HepG2 (cell line): ENCODE measurements around the gene NSL1. TPM values are rescaled to one million over a fixed set of nuclear protein-coding genes. Genes with fewer than 3 reads are reported as not detected.

Experiments
- HMG20A ChIP-seq: IDR thresholded peaks from 2 replicates; pipeline ENCODE4 v1.6.1; 2016; ENCODE audit warnings: borderline replicate concordance
- ONECUT2 ChIP-seq: sonication (generic); formaldehyde crosslinking; IDR thresholded peaks from 2 replicates; pipeline ENCODE4 v1.4.0; 2020; ENCODE audit warnings: missing genetic modification reagents
- POLR2AphosphoS2 ChIP-seq: IDR thresholded peaks from 2 replicates; pipeline ENCODE4 v1.6.1; 2011; ENCODE audit warnings: low read depth, low read length, improper control_type of control experiment
- ZFP36 ChIP-seq: fragments of 150-350 bp; IDR thresholded peaks from 2 replicates; pipeline ENCODE4 v1.6.1; 2018; ENCODE audit warnings: borderline replicate concordance, low read length, low read depth; ENCODE audit not compliant: partially characterized antibody
- ZFY ChIP-seq: sonication (generic); formaldehyde crosslinking; IDR thresholded peaks from 2 replicates; pipeline ENCODE4 v1.4.0; 2020; ENCODE audit warnings: missing genetic modification reagents
- ZFYVE20 ChIP-seq: sonication (generic); formaldehyde crosslinking; IDR thresholded peaks from 2 replicates; pipeline ENCODE4 v1.8.0; 2023; ENCODE audit warnings: low read depth, mild to moderate bottlenecking, moderate library complexity, missing genetic modification reagents, borderline replicate concordance
- ZNF703 ChIP-seq: sonication (generic); formaldehyde crosslinking; IDR thresholded peaks from 2 replicates; pipeline ENCODE4 v1.5.1; 2020; ENCODE audit warnings: missing genetic modification reagents, mild to moderate bottlenecking, moderate library complexity, borderline replicate concordance
- ZNF772 ChIP-seq: sonication (generic); formaldehyde crosslinking; IDR thresholded peaks from 2 replicates; pipeline ENCODE4 v1.5.0; 2020; ENCODE audit warnings: mild to moderate bottlenecking, missing genetic modification reagents
- polyA plus RNA-seq, 8 experiments: library from polyadenylated mRNA; depleted of rRNA in 3 of 8; stranded (reverse) in 7 of 8; unstranded in 1 of 8; fragments of >200 nt; fragmentation: Illumina TruSeq in 4 of 8; extraction: Trizol in 4 of 8; gene quantifications; 2 replicates each; pipeline versions ENCODE4 v1.2.1 to v1.2.3, GENCODE V29; 2011 to 2016; ENCODE audit warnings: low read depth in 4 of 8, missing spikeins in 1 of 8, mixed read lengths in 1 of 8; ENCODE audit not compliant: insufficient read depth in 1 of 8
- total RNA-seq, 5 experiments: library from RNA; depleted of rRNA; stranded (reverse); fragments of >200 nt; fragmentation: Illumina TruSeq; extraction: Trizol; gene quantifications; 2 replicates each; pipeline ENCODE4 v1.2.3, GENCODE V29; 2016; ENCODE audit warnings: low read depth in 1 of 5
- TF ChIP-seq, protein P1 (sequence below): sonication (generic); formaldehyde crosslinking; IDR thresholded peaks from 2 replicates; pipeline ENCODE4 v1.4.0; 2020; ENCODE audit warnings: missing genetic modification reagents, borderline replicate concordance
- TF ChIP-seq, protein P2 (sequence below): sonication (generic); formaldehyde crosslinking; IDR thresholded peaks from 2 replicates; pipeline ENCODE4 v1.8.0; 2022; ENCODE audit warnings: missing genetic modification reagents, mild to moderate bottlenecking, borderline replicate concordance
- TF ChIP-seq, protein P3 (sequence below): sonication (generic); IDR thresholded peaks from 2 replicates; pipeline ENCODE4 v1.6.1; 2016; ENCODE audit warnings: low read depth, borderline replicate concordance

NSL1 gene
- total and polyA plus RNA-seq, 2 of the 13 experiments (the other 11 are each of a cell fraction or from before 2014, with no cell fraction given), result 34.5 to 77.4 TPM

DNA sequence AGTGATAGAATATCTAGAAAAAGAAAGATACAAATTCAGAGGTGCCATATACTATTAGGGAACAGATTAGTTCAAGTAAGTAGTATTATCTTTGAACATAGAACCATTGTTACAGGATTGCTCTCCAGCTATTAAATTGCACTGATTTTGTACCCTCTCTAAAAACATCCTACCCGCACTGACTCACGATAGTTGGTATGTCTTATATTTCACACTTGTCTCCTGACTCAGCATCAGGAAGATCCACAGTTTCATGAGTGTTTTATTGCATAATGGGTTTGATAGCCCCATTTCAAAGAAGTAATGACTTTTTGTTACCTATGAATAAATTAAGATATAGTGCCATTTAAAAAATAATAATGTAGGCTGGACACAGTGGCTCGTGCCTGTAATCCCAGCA is 6.1 kb upstream of the NSL1 start (continued):
- TF ChIP-seq, protein P1, sequence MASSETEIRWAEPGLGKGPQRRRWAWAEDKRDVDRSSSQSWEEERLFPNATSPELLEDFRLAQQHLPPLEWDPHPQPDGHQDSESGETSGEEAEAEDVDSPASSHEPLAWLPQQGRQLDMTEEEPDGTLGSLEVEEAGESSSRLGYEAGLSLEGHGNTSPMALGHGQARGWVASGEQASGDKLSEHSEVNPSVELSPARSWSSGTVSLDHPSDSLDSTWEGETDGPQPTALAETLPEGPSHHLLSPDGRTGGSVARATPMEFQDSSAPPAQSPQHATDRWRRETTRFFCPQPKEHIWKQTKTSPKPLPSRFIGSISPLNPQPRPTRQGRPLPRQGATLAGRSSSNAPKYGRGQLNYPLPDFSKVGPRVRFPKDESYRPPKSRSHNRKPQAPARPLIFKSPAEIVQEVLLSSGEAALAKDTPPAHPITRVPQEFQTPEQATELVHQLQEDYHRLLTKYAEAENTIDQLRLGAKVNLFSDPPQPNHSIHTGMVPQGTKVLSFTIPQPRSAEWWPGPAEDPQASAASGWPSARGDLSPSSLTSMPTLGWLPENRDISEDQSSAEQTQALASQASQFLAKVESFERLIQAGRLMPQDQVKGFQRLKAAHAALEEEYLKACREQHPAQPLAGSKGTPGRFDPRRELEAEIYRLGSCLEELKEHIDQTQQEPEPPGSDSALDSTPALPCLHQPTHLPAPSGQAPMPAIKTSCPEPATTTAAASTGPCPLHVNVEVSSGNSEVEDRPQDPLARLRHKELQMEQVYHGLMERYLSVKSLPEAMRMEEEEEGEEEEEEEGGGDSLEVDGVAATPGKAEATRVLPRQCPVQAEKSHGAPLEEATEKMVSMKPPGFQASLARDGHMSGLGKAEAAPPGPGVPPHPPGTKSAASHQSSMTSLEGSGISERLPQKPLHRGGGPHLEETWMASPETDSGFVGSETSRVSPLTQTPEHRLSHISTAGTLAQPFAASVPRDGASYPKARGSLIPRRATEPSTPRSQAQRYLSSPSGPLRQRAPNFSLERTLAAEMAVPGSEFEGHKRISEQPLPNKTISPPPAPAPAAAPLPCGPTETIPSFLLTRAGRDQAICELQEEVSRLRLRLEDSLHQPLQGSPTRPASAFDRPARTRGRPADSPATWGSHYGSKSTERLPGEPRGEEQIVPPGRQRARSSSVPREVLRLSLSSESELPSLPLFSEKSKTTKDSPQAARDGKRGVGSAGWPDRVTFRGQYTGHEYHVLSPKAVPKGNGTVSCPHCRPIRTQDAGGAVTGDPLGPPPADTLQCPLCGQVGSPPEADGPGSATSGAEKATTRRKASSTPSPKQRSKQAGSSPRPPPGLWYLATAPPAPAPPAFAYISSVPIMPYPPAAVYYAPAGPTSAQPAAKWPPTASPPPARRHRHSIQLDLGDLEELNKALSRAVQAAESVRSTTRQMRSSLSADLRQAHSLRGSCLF (CRISPR knock-in tag), result no peak
- TF ChIP-seq ONECUT2 (CRISPR knock-in tag), result no peak
- TF ChIP-seq POLR2AphosphoS2, result no peak
- TF ChIP-seq, protein P2, sequence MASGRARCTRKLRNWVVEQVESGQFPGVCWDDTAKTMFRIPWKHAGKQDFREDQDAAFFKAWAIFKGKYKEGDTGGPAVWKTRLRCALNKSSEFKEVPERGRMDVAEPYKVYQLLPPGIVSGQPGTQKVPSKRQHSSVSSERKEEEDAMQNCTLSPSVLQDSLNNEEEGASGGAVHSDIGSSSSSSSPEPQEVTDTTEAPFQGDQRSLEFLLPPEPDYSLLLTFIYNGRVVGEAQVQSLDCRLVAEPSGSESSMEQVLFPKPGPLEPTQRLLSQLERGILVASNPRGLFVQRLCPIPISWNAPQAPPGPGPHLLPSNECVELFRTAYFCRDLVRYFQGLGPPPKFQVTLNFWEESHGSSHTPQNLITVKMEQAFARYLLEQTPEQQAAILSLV, result no peak
- TF ChIP-seq HMG20A (CRISPR knock-in tag), result no peak
- TF ChIP-seq, protein P3, sequence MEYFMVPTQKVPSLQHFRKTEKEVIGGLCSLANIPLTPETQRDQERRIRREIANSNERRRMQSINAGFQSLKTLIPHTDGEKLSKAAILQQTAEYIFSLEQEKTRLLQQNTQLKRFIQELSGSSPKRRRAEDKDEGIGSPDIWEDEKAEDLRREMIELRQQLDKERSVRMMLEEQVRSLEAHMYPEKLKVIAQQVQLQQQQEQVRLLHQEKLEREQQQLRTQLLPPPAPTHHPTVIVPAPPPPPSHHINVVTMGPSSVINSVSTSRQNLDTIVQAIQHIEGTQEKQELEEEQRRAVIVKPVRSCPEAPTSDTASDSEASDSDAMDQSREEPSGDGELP, result no peak
- no peak for TF ChIP-seq ZNF772 (CRISPR knock-in tag)
- no peak for TF ChIP-seq ZFP36
- no peak for TF ChIP-seq ZNF703 (CRISPR knock-in tag)
- TF ChIP-seq ZFYVE20 (CRISPR knock-in tag), result no peak
- TF ChIP-seq ZFY (CRISPR knock-in tag), result no peak
